GM15510 (cell line): ENCODE data around the gene UGCG.

ENCODE experiments used
- POLR2A ChIP-seq: IDR thresholded peaks from 3 replicates; pipeline ENCODE4 v1.6.1; 2011; ENCODE audit warnings: borderline replicate concordance; ENCODE audit not compliant: insufficient read length; ENCODE audit errors: extremely low read depth

The UGCG gene

DNA sequence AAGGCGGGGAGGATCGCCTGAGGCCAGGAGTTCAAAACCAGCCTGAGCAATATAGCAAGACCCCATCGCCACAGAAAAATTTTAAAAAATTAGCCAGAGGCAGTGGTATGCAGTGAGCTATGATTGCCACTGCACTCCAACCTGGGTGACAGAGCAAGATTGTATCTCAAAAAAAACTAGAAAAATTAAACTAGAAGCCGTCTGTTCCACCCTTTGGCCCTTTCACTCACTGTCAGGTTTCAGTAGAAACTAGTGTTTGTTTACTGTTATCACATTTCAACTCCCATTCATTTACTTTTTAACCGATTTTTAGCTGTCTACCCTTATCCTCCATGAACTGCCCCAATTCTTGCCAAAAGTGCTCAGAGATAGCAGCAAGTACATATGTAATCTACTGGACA, 8.3 kb downstream of the UGCG start:
- TF ChIP-seq POLR2A: no peak

DNA sequence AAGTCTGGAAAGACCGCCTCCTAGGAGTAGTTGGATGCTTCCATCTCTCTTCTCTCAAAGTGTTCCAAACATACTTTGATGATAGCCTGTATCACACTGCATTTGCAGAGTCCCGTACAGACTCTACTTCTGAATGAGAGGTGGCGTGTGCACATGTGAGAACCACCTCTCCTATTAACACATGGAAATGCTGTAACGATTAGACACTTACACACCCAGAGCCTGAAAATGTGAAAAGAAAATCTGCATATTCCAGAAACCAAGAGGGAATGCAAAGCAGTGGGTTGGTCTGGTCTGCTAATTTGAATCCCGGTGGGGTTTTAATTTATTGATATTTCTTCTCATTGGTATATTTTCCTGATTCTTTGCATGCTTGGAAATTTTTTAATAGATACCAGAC, 10.5 kb downstream of the UGCG start:
- TF ChIP-seq POLR2A: no peak

DNA sequence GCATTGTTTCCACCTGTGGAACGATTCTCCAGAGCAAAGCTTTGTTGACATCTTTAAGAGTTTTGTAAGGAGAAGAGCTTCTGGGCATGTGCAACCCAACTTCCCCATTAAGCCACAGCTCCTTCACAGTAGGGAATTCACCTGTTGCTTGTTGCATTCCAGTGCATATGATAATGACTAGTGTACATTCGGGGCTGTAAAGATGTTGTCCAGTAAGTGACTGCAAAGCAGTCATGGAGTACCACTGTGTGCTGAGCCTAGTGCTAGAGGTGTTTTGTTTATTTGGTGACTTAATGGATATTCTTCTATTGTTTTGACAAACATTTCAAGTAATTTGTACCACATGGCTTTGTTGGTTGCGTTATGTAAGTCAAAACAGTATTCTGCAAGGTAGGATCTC, 12.8 kb downstream of the UGCG start:
- no peak for TF ChIP-seq POLR2A

DNA sequence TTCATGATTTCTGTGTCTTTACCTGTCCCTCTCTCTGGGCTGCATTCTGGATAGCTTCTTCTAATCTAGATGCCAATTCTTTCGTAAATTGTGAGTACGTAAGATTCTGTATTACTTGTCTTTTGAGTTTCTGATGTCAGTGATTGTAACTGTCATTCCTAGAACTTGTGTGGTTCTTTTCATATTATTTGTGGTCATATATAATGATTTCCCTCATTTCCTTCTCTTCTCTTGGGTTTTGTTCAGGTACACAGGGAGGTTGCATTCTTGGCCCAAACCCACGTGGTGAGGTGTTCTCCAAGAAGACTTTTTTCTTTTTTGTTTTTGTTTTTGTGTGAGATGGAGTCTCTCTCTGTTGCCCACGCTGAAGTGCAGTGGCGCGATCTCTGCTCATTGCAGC, 13.8 kb downstream of the UGCG start:
- TF ChIP-seq POLR2A: no peak

- no peak for TF ChIP-seq POLR2A
These were observed 16.5 kb downstream of the UGCG start for GRCh38 chr9:111913159-111913558.

DNA sequence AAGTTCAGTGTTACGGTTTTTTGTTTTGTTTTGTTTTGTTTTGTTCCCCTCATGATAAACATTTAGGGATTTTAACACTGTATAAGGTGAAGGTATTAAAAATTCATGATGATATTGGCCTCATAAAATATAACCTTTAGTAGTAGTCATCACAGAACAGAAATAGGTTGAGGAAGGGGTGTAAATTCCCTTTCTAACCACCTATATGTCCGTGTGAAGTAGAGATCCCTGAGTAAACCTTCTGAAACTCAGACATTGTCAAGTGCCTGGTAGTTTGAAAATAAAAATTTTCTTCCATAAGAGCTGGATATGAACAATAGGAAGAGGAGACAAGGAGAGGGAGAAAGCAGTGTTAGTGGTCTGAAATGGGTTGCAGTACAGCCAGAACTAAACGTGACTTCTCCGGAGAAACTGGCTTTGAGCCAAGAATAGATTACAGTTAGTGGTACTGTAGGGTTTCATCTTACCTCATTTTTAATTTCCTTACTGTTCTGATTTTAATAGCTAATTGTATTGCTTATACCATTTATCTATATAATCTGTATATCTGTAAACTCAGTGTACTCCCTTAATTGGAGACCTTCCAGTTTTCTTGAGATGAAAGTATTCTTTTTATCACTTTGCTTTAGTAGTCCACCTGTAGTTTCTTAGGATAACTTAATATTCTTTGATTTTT, 18.3 kb downstream of the UGCG start:
- TF ChIP-seq POLR2A: no peak

DNA sequence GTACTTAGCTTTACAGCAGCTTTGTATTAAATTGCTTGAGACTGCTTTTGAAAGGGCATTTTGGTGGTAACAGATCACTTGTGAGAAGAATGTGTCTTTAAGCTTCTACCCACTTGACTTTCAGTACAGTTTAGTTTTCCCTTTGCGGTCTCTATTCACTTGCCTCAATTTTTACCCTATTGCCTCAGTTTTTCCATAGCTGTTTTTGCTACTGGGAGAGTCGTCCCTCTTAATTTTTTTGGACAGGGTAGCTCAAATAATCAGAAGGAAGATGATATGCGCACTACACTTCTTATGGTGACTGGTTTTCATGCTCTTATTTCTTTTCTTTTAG, 18.8 kb downstream of the UGCG start:
- TF ChIP-seq POLR2A: no peak

DNA sequence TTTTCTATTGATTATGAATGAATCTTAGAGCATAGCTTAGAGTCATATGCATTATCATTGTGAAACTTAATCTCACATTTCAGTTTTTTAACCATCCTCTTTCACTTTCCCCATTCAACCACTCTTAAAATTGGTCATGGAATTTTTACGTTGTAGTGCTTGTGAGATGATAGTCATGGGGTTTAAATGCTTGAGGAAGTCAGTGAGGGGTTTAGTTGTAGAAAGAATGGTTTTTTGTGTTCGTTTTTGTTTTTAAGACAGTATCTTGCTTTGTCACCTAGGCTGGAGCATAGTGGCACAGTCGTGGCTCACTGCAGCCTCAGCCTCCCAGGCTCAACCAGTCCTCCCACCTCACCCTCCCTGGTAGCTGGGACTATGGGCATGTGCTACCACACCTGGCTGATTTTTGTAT, 19.6 kb downstream of the UGCG start:
- TF ChIP-seq POLR2A: no peak

DNA sequence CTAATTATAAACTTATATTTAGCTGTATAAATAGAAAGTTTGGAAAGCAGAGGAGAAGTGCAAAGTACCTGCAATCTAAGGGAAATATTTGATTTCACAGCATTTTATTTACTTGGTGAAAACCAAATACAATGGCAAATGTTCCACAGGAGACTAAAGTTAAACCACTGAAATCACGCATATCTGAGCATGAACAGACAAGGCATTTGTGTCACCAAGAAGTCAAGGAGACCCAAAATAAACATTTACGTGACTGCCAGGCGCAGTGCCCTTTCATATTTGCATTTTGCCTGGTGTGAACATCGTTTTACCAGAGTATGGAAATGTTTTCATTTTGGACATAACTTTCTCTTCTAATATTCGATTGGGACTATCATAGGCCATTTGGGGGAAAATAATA, 20.6 kb downstream of the UGCG start:
- TF ChIP-seq POLR2A: no peak

DNA sequence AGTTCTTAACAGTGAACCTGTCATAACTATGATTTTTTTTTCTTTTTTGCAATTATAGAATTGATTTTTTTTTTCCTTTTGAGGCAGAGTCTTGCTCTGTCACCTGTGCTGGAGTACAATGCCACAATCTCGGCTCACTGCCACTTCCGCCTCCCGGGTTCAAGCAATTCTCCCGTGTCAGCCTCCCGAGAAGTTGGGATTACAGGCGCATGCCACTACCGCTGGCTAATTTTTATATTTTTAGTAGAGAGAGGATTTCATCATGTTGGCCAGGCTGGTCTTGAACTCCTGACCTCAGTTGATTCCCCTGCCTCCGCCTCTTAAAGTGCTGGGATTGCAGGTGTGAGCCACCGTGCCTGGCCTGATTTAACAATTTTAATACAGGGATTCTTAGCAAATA, 21.4 kb downstream of the UGCG start:
- no peak for TF ChIP-seq POLR2A

DNA sequence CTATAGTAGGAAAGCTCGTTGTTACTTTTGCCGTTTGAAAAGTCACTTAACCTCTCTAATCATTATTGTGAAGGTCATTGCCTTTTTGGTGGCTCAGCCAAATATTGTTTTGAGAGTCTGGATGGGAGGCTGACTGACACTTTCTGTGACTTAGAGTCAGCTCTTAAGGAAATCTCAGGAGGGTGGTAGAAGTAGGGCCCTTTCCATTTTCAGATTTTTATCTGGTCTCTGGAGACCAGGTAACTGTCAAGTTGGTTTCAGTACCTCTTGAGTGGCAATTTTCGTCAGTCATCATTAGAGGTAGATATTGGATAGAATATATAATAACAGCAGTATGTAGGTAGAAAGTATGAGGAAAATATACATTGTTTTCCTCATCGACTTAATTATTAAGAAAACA, 23.3 kb downstream of the UGCG start:
- TF ChIP-seq POLR2A: no peak

GRCh38 chr9:111920531-111920930, 23.9 kb downstream of the UGCG start:
- no peak for TF ChIP-seq POLR2A

GRCh38 chr9:111922324-111923013, 25.9 kb downstream of the UGCG start:
- no peak for TF ChIP-seq POLR2A

GRCh38 chr9:111924281-111924680, 27.7 kb downstream of the UGCG start:
- TF ChIP-seq POLR2A: no peak

DNA sequence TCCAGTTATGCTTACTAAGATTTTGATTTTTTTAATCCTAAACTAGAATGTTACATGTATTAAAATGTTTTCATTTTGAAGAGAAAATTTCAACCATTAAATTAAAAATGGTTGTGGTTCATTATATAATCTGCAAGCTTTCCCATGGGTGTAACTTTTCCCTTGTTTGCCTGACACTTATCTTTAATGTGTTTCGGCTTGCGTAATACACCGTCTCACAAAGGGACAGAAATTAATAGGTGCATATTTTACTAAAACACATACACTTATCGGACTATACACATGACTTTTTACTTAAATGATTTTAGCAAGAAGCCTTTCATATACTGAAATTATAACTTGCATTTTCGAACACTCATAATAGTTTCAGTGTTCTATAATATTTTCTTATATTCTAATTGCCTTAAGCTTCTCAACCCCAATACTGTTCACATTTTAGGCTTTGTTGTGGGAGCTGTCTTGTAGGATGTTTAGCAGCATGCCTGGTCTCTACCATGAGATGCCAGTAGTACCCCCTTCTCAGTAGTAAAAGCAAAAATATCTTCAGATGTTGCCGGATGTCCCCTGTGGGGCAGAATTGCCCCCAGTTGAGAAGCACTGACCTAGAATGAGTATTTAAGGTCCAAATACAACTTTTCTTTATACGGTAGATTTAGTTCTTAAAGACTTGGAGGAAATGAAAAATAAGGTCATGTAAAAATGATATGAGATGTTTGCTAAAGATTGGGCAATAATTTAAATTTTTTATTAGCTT, 28.6 kb downstream of the UGCG start:
- no peak for TF ChIP-seq POLR2A

- TF ChIP-seq POLR2A: no peak
These were observed 29.2 kb downstream of the UGCG start for GRCh38 chr9:111925784-111926183.
